Vagina (tissue), 2 donors: Measurements from ENCODE around the gene ERP27. TPM values are rescaled to one million over a fixed set of nuclear protein-coding genes. Genes with fewer than 3 reads are reported as not detected.

Experiments
- DNase-seq, 2 donors: peaks; one replicate each; pipeline ENCODE4 v3.0.0-alpha.2; 2017; ENCODE audit errors: extremely low spot score in 2 of 2
- H3K27ac ChIP-seq: fragments of 200-600 bp; sonication (generic); one replicate; pipeline ENCODE4 v1.5.1; 2019
- H3K27me3 ChIP-seq: fragments of 200-600 bp; sonication (generic); one replicate; pipeline ENCODE4 v1.5.1; 2019
- H3K36me3 ChIP-seq, 2 donors: fragments of 200-600 bp; sonication (generic); one replicate each; pipeline ENCODE4 v1.5.1; 2017 to 2019
- H3K4me1 ChIP-seq: fragments of 200-600 bp; sonication (generic); one replicate; pipeline ENCODE4 v1.5.1; 2019
- H3K4me3 ChIP-seq, 2 donors: fragments of 200-600 bp; sonication (generic); 1 replicate in 1 of 2; 2 replicates in 1 of 2; pipeline ENCODE4 v1.5.1; 2016 to 2019
- H3K9me3 ChIP-seq: fragments of 200-600 bp; sonication (generic); one replicate; pipeline ENCODE4 v1.5.1; 2019
- POLR2A ChIP-seq, 2 donors: fragments of 450-650 bp; IDR thresholded peaks; one replicate each; pipeline ENCODE4 v1.6.1; 2017; ENCODE audit warnings: antibody characterized with exemption in 2 of 2, mild to moderate bottlenecking in 2 of 2, moderate library complexity in 2 of 2
- POLR2AphosphoS5 ChIP-seq, 2 donors: sonication (generic); formaldehyde crosslinking; IDR thresholded peaks; one replicate each; pipeline ENCODE4 v1.9.0; 2017; ENCODE audit warnings: antibody characterized with exemption in 2 of 2, mild to moderate bottlenecking in 2 of 2, low read depth in 1 of 2; ENCODE audit not compliant: insufficient read depth in 1 of 2
- intact Hi-C: fragments of 100-400 bp; cut with DNase I; formaldehyde crosslinking; loops from one replicate; pipeline ENCODE4 v1.15.1; 2023
- total RNA-seq: library from RNA; depleted of rRNA; stranded (reverse); fragments of >200 nt; gene quantifications from one replicate; pipeline ENCODE4 v1.2.3, GENCODE V29; 2016
- TF ChIP-seq, protein P1 (sequence below), 3 experiments: fragments of 450-650 bp in 2 of 3; fragments of 200-600 bp in 1 of 3; sonication (generic) in 1 of 3; IDR thresholded peaks; one replicate each; pipeline ENCODE4 v1.5.1; 2017 to 2019; ENCODE audit warnings: antibody characterized with exemption in 3 of 3, mild to moderate bottlenecking in 2 of 3, moderate library complexity in 2 of 3

The ERP27 gene
- total RNA-seq, 1 donor from 2014 or later = 2.2 TPM

DNA sequence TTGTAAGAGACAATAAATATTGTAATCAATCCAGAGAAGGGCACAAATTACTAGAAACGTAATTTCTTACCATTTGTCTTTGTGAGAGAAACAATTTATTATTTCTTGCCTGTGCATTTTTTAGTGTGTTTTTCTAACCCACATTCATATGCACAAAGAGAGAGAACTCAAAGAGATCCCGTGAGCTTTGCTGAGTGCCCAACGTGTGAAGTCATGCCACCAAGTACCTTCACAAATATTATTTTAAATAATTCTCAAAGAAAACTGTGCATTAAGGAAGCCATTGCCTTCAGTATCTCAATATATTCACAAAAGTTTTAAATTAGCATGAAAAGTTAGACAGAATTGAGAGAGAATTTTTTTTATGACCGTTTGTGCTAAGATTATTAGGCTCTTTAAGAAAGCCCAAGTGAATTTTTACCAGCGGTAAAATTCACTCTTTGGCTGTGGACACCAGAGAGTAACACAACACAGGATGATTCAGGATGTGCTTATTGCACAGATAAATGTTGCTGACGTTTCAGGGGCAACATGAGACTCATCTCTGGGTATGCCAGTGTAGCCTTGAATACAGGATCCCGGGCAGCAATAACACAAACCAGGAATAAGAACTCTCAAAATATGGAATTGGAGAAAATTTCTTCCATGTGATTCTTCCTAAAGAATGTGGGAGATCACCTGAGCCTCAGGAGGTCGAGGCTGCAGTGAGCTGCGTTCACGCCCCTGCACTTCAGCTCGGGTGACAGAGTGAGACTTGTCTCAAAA is 20.2 kb upstream of the ERP27 start:
- Histone ChIP-seq H3K4me1 (peaks cover 44% of the 10 kb centered on the region), H3K4me3 (peak overlapping the region in 1 of 2 donors; percentile 44), H3K27ac (peak overlapping the region; percentile 62), H3K36me3 (no peaks in the 10 kb centered on the region), H3K9me3 (no peaks in the 10 kb centered on the region), H3K27me3 (no peaks in the 10 kb centered on the region)
- DNase-seq = no peak
- TF ChIP-seq POLR2A (IDR thresholded peaks at IDR 0.05) = no peak
- no peak for TF ChIP-seq POLR2AphosphoS5 (IDR thresholded peaks at IDR 0.05; ENCODE audit: insufficient read depth in 1 of 2, low read depth in 1 of 2)
- TF ChIP-seq, protein P1, sequence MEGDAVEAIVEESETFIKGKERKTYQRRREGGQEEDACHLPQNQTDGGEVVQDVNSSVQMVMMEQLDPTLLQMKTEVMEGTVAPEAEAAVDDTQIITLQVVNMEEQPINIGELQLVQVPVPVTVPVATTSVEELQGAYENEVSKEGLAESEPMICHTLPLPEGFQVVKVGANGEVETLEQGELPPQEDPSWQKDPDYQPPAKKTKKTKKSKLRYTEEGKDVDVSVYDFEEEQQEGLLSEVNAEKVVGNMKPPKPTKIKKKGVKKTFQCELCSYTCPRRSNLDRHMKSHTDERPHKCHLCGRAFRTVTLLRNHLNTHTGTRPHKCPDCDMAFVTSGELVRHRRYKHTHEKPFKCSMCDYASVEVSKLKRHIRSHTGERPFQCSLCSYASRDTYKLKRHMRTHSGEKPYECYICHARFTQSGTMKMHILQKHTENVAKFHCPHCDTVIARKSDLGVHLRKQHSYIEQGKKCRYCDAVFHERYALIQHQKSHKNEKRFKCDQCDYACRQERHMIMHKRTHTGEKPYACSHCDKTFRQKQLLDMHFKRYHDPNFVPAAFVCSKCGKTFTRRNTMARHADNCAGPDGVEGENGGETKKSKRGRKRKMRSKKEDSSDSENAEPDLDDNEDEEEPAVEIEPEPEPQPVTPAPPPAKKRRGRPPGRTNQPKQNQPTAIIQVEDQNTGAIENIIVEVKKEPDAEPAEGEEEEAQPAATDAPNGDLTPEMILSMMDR (IDR thresholded peaks at IDR 0.05) = no peak
- intact Hi-C loops = no loop called here

DNA sequence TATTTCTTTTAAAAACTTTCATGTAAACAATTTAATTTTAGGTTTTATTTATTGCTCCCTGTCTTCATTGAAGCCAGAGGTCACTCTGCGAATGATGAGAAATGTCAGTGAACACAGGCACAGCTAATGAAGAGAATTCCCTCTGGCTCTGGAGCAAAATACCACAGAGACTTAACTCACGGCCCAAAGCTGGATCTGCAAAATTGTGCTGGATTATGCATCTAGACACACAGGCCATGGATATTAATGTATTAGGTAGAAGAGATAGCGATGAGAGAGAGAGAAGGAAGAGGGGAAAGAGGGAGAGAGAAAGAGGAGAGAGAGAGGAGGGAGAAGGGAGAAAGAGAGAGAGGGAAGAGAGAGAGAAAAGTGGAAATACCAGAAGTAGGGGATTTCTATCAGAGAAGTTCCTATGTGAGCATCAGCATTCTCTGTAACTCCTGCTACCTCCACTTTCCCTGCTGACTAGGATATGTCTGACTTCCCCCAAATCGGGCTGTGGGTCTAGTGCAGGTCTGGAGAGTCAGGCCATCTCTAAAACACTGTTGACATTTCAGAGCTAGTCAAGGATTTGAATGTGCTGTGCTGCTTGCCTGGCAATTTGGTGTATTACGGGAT is 19.3 kb upstream of the ERP27 start:
- H3K36me3 ChIP-seq = no peaks in the 10 kb centered on the region
- H3K4me1 ChIP-seq = peaks cover 49% of the 10 kb centered on the region
- H3K27me3 ChIP-seq = no peaks in the 10 kb centered on the region
- H3K27ac ChIP-seq = peak overlapping the region; percentile 62
- no peak for DNase-seq
- no peaks in the 10 kb centered on the region for H3K9me3 ChIP-seq
- peak overlapping the region in 1 of 2 donors; percentile 7 for H3K4me3 ChIP-seq
- TF ChIP-seq, protein P1 (IDR thresholded peaks at IDR 0.05) = no peak
- no peak for TF ChIP-seq POLR2AphosphoS5 (IDR thresholded peaks at IDR 0.05; ENCODE audit: insufficient read depth in 1 of 2, low read depth in 1 of 2)
- TF ChIP-seq POLR2A (IDR thresholded peaks at IDR 0.05) = no peak
- intact Hi-C loops = no loop called here

- intact Hi-C loops = no loop called here
- H3K27ac ChIP-seq = peak overlapping the region; percentile 62
- H3K9me3 ChIP-seq = no peaks in the 10 kb centered on the region
- no peak overlapping the region for H3K4me3 ChIP-seq
- H3K27me3 ChIP-seq = no peaks in the 10 kb centered on the region
- H3K36me3 ChIP-seq = no peaks in the 10 kb centered on the region
- no peak for DNase-seq
- H3K4me1 ChIP-seq = peaks cover 57% of the 10 kb centered on the region
- no peak for TF ChIP-seq POLR2A (IDR thresholded peaks at IDR 0.05)
- TF ChIP-seq POLR2AphosphoS5 (IDR thresholded peaks at IDR 0.05; ENCODE audit: insufficient read depth in 1 of 2, low read depth in 1 of 2) = no peak
- TF ChIP-seq, protein P1 (IDR thresholded peaks at IDR 0.05) = no peak
Observed at GRCh38 chr12:14956905-14957304, 18.6 kb upstream of the ERP27 start.

DNA sequence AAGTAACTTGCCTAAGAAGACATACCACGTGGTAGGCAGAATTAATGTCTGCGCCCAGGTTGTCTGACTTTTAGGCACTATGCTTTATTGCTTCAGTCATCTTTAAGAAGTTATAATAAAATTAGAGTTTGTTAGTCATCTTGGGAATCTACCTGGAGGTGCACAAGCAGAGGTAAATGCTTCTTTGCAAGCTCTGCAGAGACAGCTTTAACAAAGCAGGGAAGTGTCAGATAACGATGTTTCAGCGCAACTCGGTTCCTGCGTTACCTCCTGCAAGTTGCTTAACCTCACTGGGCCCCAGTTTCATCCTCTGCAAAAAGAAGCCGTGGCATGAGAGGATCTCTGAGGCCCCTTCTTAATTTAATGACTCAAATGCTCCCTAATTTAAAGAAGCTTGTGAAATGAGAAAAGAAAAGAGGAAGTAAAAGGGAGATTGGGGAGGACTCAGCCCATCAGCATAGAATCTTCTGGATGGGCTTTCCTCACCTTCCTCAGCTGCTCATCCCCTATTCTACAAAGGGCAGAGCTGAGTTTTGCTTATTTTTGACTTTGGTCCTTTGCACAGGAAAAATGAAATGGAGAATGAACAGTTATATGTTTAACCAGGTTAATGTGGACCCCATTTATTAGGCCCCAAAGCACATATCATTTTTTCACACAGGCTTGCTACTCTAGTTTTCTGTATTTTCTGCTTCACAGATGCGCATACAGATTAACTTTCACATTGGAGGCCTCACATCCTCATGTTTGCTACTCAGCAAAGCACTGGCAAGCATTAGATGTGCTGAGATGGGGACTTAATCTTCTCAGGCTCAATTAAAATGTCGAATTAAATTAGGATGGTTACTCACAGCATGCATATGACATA is 17.9 kb upstream of the ERP27 start:
- H3K4me1 ChIP-seq = peaks cover 58% of the 10 kb centered on the region
- H3K27ac ChIP-seq = peak overlapping the region; percentile 62

More for the DNA sequence above, 17.9 kb upstream of the ERP27 start:
- Histone ChIP-seq H3K36me3 (no peaks in the 10 kb centered on the region), H3K27me3 (no peaks in the 10 kb centered on the region), H3K9me3 (no peaks in the 10 kb centered on the region), H3K4me3 (no peak overlapping the region)
- no peak for DNase-seq
- intact Hi-C loops = no loop called here
- TF ChIP-seq POLR2AphosphoS5 (IDR thresholded peaks at IDR 0.05; ENCODE audit: insufficient read depth in 1 of 2, low read depth in 1 of 2) (no peak), POLR2A (IDR thresholded peaks at IDR 0.05) (no peak)
- TF ChIP-seq, protein P1 (IDR thresholded peaks at IDR 0.05) = no peak
